ENCODE measurements around the gene IMPA2. TPM values are rescaled to one million over a fixed set of nuclear protein-coding genes. Genes with fewer than 3 reads are reported as not detected.

The IMPA2 gene
- 10 to 100 TPM; 17.7 to 20.8 TPM for total RNA-seq

DNA sequence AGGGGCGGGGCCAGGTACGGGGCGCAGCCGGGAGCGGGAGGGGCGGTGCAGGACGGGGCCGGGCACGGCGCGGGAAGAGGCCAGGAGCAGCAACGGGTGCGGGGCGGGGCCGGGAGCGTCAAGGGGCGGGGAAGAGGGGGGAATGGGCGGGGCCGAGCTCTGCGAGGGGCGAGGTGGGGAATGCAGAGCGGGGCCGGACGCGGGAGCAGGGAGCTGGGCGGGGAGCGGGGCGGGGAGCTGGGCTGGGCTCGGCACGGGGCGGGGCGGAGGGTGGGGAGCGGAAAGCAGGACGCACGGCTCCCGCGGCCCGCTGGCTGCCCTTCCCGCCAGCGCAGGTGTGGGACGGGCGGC, at the start of gene IMPA2:
Gene IMPA2, plus strand, starts transcription at position 316 of the 351 bp plus-strand sequence. CDS start 163 bp downstream, outside the sequence.
- no peaks in the 10 kb centered on the region for H3K9me3 Mint-ChIP-seq
- ChIA-PET CTCF (interaction anchor here (2.3 to 3.9 kb wide), 2 partner anchors 15 to 43 kb away, joined by 14 to 30 read pairs; no protein-coding TSS in a partner anchor), POLR2A (interaction anchor here (1.2 to 3.7 kb wide), 3 partner anchors 33 to 72 kb away, joined by 4 to 15 read pairs (median 7); no protein-coding TSS in a partner anchor)
- DNase-seq (no peak), ATAC-seq (no peak)
- peaks cover 17% of the 10 kb centered on the region for H3K4me1 Mint-ChIP-seq (ENCODE audit: low read depth)
- intact Hi-C loops (cut with micrococcal nuclease): loop anchor here (5.0 kb wide), 1 partner anchor 34 kb away; no protein-coding TSS in a partner anchor
- peaks cover 5% of the 10 kb centered on the region for H3K27me3 Mint-ChIP-seq
- no peaks in the 10 kb centered on the region for H3K36me3 Mint-ChIP-seq (ENCODE audit: low read depth)
- peak within 1 kb of the TSS; percentile 82 for H3K27ac Mint-ChIP-seq
- H3K4me3 Mint-ChIP-seq: peak within 1 kb of the TSS; percentile 91
- TF ChIP-seq, protein P1, sequence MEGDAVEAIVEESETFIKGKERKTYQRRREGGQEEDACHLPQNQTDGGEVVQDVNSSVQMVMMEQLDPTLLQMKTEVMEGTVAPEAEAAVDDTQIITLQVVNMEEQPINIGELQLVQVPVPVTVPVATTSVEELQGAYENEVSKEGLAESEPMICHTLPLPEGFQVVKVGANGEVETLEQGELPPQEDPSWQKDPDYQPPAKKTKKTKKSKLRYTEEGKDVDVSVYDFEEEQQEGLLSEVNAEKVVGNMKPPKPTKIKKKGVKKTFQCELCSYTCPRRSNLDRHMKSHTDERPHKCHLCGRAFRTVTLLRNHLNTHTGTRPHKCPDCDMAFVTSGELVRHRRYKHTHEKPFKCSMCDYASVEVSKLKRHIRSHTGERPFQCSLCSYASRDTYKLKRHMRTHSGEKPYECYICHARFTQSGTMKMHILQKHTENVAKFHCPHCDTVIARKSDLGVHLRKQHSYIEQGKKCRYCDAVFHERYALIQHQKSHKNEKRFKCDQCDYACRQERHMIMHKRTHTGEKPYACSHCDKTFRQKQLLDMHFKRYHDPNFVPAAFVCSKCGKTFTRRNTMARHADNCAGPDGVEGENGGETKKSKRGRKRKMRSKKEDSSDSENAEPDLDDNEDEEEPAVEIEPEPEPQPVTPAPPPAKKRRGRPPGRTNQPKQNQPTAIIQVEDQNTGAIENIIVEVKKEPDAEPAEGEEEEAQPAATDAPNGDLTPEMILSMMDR (IDR thresholded peaks at IDR 0.05): no peak

DNA sequence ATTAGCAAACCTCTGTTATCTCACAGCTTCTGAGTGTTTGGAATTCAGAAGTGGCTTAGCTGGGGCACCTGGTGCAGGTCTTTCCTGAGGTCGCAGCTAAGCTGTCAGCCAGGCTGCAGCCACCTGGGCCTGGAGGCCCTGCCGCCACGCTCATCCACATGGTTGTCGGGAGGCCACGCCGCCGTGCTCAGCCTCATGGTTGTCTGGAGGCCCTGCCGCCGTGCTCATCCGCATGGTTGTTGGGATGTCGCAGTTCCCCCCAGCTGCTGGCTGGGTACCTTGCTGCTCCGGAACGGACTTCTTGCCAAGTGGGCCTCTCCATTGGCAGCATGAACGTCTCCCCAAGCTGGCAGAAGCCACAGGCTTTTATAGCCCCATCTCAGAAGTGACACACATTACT, 48.9 kb upstream of the IMPA2 start:
- Mint-ChIP-seq H3K4me3 (no peak overlapping the region), H3K9me3 (no peaks in the 10 kb centered on the region), H3K27ac (no peak overlapping the region), H3K4me1 (ENCODE audit: low read depth) (no peaks in the 10 kb centered on the region), H3K36me3 (ENCODE audit: low read depth) (no peaks in the 10 kb centered on the region), H3K27me3 (no peaks in the 10 kb centered on the region)
- DNase-seq (no peak), ATAC-seq (no peak)
- ChIA-PET CTCF (interaction anchor here (1.2 to 3.8 kb wide), 3 partner anchors 63 to 107 kb away, joined by 3 to 17 read pairs (median 4); no protein-coding TSS in a partner anchor), POLR2A (no interaction called here)
- TF ChIP-seq, protein P1 (IDR thresholded peaks at IDR 0.05): no peak
- intact Hi-C loops (cut with micrococcal nuclease): no loop called here

DNA sequence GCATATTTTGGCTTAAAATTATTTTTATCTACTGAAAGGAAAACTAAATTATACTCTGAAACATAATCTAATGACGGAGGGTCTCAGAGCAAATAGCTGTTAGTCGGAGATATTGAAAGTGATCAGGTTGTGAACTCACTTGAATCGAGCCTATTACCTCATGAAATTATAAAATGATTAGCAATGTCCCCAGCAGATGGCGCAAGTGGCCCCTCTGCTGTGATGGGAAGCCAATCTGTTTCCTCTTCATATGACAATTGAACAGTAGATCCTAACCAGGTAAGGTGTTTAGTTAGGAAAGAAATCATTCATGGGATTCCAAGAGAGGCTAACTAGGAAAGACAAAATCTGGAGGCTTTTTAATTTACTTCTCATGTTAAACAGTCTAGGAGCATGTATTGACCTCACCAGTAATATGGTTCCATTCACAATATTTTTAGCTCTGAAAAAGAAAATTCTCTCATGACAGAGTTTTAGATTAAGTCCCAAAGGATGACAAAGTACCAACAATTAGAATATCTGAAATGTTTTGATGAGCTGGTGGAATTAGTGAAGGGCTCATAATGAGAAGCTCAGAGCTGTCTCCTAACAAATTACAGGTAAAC, 43.3 kb upstream of the IMPA2 start:
- Mint-ChIP-seq H3K9me3 (no peaks in the 10 kb centered on the region), H3K27me3 (no peaks in the 10 kb centered on the region), H3K4me3 (no peak overlapping the region), H3K27ac (no peak overlapping the region), H3K36me3 (ENCODE audit: low read depth) (no peaks in the 10 kb centered on the region), H3K4me1 (ENCODE audit: low read depth) (no peaks in the 10 kb centered on the region)
- TF ChIP-seq, protein P1 (IDR thresholded peaks at IDR 0.05): peak; percentile 71
- ATAC-seq (peak; percentile 62), DNase-seq (peak; percentile 89)
- POLR2A ChIA-PET: interaction anchor here (1.5 kb wide), 1 partner anchor 42 kb away, joined by 4 read pairs; no protein-coding TSS in a partner anchor
- intact Hi-C loops (cut with micrococcal nuclease): loop anchor here (2.0 kb wide), 2 partner anchors 57 to 101 kb away; no protein-coding TSS in a partner anchor
- CTCF ChIA-PET: interaction anchor here (0.6 to 6.5 kb wide), 44 partner anchors 10 to 283 kb away, joined by 3 to 247 read pairs (median 4); partner anchors contain the start of genes IMPA2 and MPPE1

DNA sequence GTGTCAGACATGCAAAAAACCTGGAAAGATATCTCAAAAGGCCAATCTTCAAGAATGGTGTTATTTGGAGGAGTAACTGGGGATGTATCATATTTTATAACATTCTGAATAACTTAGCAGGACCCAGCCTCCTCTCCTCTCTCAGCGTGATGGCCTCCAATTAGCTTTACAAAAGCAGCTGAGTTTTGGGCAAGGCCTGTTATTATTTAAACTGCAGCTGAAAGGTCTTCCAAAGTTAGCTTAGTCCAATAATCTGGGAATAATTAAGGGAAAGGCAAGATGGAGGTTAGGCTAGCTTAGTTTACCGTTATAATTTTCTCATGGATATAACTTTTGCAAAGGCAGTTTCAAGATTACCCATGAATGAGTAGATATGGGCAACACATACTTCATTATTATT, 40.4 kb upstream of the IMPA2 start:
- TF ChIP-seq, protein P1 (IDR thresholded peaks at IDR 0.05): no peak
- ATAC-seq (no peak), DNase-seq (no peak)
- intact Hi-C loops (cut with micrococcal nuclease): no loop called here
- Mint-ChIP-seq H3K9me3 (no peaks in the 10 kb centered on the region), H3K27ac (no peak overlapping the region), H3K36me3 (ENCODE audit: low read depth) (no peaks in the 10 kb centered on the region), H3K4me1 (ENCODE audit: low read depth) (no peaks in the 10 kb centered on the region), H3K27me3 (no peaks in the 10 kb centered on the region), H3K4me3 (no peak overlapping the region)
- POLR2A ChIA-PET: no interaction called here
- CTCF ChIA-PET: interaction anchor here (1.1 to 6.5 kb wide), 3 partner anchors 8 to 97 kb away, joined by 3 to 90 read pairs (median 13); no protein-coding TSS in a partner anchor

DNA sequence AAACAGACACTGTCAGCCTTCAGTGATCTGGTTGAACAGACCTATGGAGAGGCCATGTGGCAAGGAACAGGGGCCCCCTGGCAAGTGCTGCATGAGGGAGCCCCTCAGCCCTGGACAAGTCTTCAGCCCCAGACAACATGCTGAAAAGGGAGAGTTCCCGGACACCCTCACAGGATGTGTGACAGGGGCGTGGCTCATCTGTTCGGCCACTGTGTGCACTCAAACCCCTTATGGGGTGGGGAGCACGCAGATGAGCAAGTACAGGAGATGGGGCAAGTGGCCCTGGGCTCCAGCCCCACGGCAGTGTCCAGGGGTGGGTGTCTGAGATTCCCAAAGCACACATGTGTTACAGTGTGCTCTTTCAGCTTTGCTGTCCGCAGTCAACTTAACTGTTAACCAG, 37.8 kb upstream of the IMPA2 start:
- Mint-ChIP-seq H3K4me1 (ENCODE audit: low read depth) (peaks cover 5% of the 10 kb centered on the region), H3K36me3 (ENCODE audit: low read depth) (no peaks in the 10 kb centered on the region), H3K9me3 (no peaks in the 10 kb centered on the region), H3K27me3 (no peaks in the 10 kb centered on the region), H3K4me3 (no peak overlapping the region), H3K27ac (no peak overlapping the region)
- TF ChIP-seq, protein P1 (IDR thresholded peaks at IDR 0.05): no peak
- POLR2A ChIA-PET: no interaction called here
- ATAC-seq: no peak
- CTCF ChIA-PET: no interaction called here
- DNase-seq: no peak
- intact Hi-C loops (cut with micrococcal nuclease): no loop called here

All from activated CD8-positive, alpha-beta T cell treated with anti-CD3 and anti-CD28 coated beads for 36 hours (primary cell).